Measurements from ENCODE around the gene C17orf75. TPM values are rescaled to one million over a fixed set of nuclear protein-coding genes. Genes with fewer than 3 reads are reported as not detected.

The C17orf75 gene
- total and polyA plus RNA-seq, 2 experiments from 2014 or later, result 35.9 to 43.3 TPM

- H3K27me3 ChIP-seq (ENCODE audit: insufficient read depth), result no peaks in the 10 kb centered on the region
- H3K36me3 Mint-ChIP-seq (ENCODE audit: low read depth), result no peaks in the 10 kb centered on the region; the same call in 2 of the 3 replicates
- no peak for ATAC-seq
- DNase-seq (ENCODE audit: low spot score), result no peak
- peaks cover 7% of the 10 kb centered on the region; the same call in 1 of the 2 replicates for H3F3A ChIP-seq (replicated peaks; ENCODE audit: low read depth)
- H3K4me3 ChIP-seq, result no peak overlapping the region
- H3K9me3 Mint-ChIP-seq, result no peaks in the 10 kb centered on the region; the same call in 2 of the 3 replicates
- H3K36me3 ChIP-seq (ENCODE audit: insufficient read depth), result no peaks in the 10 kb centered on the region
- H2AFZ ChIP-seq, result no peak overlapping the region
- no peaks in the 10 kb centered on the region for H3K9me2 ChIP-seq (ENCODE audit: insufficient read depth)
- H3K27ac ChIP-seq (ENCODE audit: low read depth), result no peak overlapping the region
- H3K4me3 Mint-ChIP-seq, result no peak overlapping the region
- H3K27me3 Mint-ChIP-seq (ENCODE audit: insufficient read depth, low read depth, poor library complexity), result peaks cover 10% of the 10 kb centered on the region
- H3K4me1 Mint-ChIP-seq, result peaks cover 32% of the 10 kb centered on the region
- no peaks in the 10 kb centered on the region for H3K79me2 ChIP-seq (replicated peaks; ENCODE audit: insufficient read depth)
- H3K4me1 ChIP-seq (ENCODE audit: insufficient read depth), result peaks cover 20% of the 10 kb centered on the region
- no peak overlapping the region for H3K4me2 ChIP-seq
- TF ChIP-seq POLR2AphosphoS5 (IDR thresholded peaks at IDR 0.05; ENCODE audit: low read depth) (no peak), REST (IDR thresholded peaks at IDR 0.05; ENCODE audit: unreplicated experiment) (peak; percentile 38)
- H4K20me1 ChIP-seq (replicated peaks; ENCODE audit: insufficient read depth), result no peaks in the 10 kb centered on the region
- no peak overlapping the region for H3K27ac Mint-ChIP-seq
Measured at GRCh38 chr17:32298721-32299579, 43.0 kb downstream of the C17orf75 start.

- no peaks in the 10 kb centered on the region for H3K79me2 ChIP-seq (replicated peaks; ENCODE audit: insufficient read depth)
- H3K27me3 Mint-ChIP-seq (ENCODE audit: insufficient read depth, low read depth, poor library complexity), result peaks cover 10% of the 10 kb centered on the region
- 0 out of 2 replicates have a peak, but pooled peaks cover 7% of the 10 kb centered on the region for H3F3A ChIP-seq (replicated peaks; ENCODE audit: low read depth)
- no peak for DNase-seq (ENCODE audit: low spot score)
- H3K4me3 ChIP-seq, result no peak overlapping the region
- ATAC-seq, result no peak; the same call in 2 of the 3 replicates
- H3K27me3 ChIP-seq (ENCODE audit: insufficient read depth), result no peaks in the 10 kb centered on the region
- no peaks in the 10 kb centered on the region for H3K9me2 ChIP-seq (ENCODE audit: insufficient read depth)
- H3K4me1 ChIP-seq (ENCODE audit: insufficient read depth), result peaks cover 14% of the 10 kb centered on the region
- no peaks in the 10 kb centered on the region; the same call in 2 of the 3 replicates for H3K36me3 Mint-ChIP-seq (ENCODE audit: low read depth)
- H3K4me2 ChIP-seq, result no peak overlapping the region
- H2AFZ ChIP-seq, result no peak overlapping the region
- H3K27ac ChIP-seq (ENCODE audit: low read depth), result no peak overlapping the region
- no peaks in the 10 kb centered on the region; the same call in 2 of the 3 replicates for H3K9me3 Mint-ChIP-seq
- no peak overlapping the region for H3K27ac Mint-ChIP-seq
- no peaks in the 10 kb centered on the region for H3K36me3 ChIP-seq (ENCODE audit: insufficient read depth)
- no peaks in the 10 kb centered on the region for H4K20me1 ChIP-seq (replicated peaks; ENCODE audit: insufficient read depth)
- H3K4me1 Mint-ChIP-seq, result peaks cover 26% of the 10 kb centered on the region
- no peak overlapping the region for H3K4me3 Mint-ChIP-seq
- TF ChIP-seq POLR2AphosphoS5 (IDR thresholded peaks at IDR 0.05; ENCODE audit: low read depth) (no peak), CTCF (conservative IDR thresholded peaks at IDR 0.05; ENCODE audit: low read depth in 2 of 2) (0 out of 4 replicates have a peak, but pooled peaks of 1 of the 2 experiments have one; percentile 9), EZH2phosphoT487 (IDR thresholded peaks at IDR 0.05; ENCODE audit: unreplicated experiment) (no peak), REST (IDR thresholded peaks at IDR 0.05; ENCODE audit: unreplicated experiment) (no peak)
Measured at GRCh38 chr17:32298298-32298697, 43.7 kb downstream of the C17orf75 start.
